Measurements from ENCODE around the gene POP4. TPM values are rescaled to one million over a fixed set of nuclear protein-coding genes. Genes with fewer than 3 reads are reported as not detected.

POP4 gene
- total RNA-seq, 2 donors from 2014 or later = 52.4 to 87.5 TPM

GRCh38 chr19:29567366-29567915 lies 38.6 kb upstream of the POP4 start:
- Histone ChIP-seq H3K9ac (ENCODE audit: low read depth in 2 of 2, low read length in 2 of 2) (no peak overlapping the region), H3K4me3 (no peak overlapping the region), H3K27ac (no peak overlapping the region), H3K9me3 (no peaks in the 10 kb centered on the region), H3K4me1 (no peaks in the 10 kb centered on the region), H3K36me3 (no peaks in the 10 kb centered on the region), H3K27me3 (no peaks in the 10 kb centered on the region)
- no peak for DNase-seq
- intact Hi-C loops (cut with DNase I) = no loop called here
- TF ChIP-seq, protein P1, sequence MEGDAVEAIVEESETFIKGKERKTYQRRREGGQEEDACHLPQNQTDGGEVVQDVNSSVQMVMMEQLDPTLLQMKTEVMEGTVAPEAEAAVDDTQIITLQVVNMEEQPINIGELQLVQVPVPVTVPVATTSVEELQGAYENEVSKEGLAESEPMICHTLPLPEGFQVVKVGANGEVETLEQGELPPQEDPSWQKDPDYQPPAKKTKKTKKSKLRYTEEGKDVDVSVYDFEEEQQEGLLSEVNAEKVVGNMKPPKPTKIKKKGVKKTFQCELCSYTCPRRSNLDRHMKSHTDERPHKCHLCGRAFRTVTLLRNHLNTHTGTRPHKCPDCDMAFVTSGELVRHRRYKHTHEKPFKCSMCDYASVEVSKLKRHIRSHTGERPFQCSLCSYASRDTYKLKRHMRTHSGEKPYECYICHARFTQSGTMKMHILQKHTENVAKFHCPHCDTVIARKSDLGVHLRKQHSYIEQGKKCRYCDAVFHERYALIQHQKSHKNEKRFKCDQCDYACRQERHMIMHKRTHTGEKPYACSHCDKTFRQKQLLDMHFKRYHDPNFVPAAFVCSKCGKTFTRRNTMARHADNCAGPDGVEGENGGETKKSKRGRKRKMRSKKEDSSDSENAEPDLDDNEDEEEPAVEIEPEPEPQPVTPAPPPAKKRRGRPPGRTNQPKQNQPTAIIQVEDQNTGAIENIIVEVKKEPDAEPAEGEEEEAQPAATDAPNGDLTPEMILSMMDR (IDR thresholded peaks at IDR 0.05) = no peak

DNA sequence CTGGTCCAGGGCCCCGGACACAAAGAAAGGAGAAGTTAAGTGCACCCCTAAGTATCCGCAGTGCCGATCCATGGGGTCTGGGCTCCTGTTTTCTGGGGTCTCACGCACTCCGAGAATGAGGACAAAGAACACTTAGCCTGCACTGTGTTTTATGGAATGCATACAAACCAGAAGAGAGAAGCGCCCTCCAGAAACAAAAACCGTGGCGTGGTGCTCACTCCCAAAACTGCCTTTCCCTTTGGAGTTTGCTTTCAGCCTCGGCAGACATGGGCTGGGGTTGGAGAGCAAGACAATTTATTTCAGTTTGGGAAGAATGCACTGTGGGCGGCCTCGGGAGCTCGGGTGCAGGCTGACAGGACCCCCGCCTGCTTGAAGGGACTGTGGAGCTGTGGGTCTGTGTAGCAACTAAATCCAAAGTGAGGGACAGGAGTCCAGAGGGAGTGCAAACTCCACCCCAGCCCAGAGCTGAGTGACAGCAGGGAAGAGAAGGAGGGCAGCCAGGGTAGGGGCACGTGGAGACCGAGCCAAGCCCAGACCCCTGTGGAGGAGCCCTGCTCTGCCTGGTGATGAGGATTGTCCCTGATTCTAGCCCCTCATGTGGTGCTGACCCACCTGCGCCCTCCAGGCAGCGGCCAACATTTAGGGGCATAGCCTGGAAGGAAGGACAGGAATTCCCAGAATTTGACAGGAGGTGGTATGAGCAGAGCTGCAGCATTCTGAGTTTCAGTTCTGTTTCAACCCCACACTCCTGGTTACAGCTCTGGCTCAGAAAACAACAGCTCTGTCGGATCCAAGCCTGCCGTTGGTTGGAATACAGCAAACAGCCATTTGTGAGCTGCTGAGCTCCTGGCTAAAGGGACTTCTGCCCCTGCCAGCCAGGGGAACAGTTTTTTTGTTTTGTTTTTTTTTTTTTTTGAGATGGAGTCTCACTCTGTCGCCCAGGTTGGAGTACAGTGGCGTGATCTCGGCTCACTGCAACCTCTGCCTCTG lies 37.8 kb upstream of the POP4 start:
- no peaks in the 10 kb centered on the region for H3K27me3 ChIP-seq
- intact Hi-C loops (cut with DNase I) = no loop called here
- H3K36me3 ChIP-seq = no peaks in the 10 kb centered on the region
- no peak overlapping the region for H3K4me3 ChIP-seq
- H3K27ac ChIP-seq = no peak overlapping the region
- TF ChIP-seq, protein P1 (IDR thresholded peaks at IDR 0.05) = no peak
- no peak overlapping the region for H3K9ac ChIP-seq (ENCODE audit: low read depth in 2 of 2, low read length in 2 of 2)
- H3K4me1 ChIP-seq = no peaks in the 10 kb centered on the region
- H3K9me3 ChIP-seq = no peaks in the 10 kb centered on the region
- no peak for DNase-seq

GRCh38 chr19:29569038-29569911 lies 36.8 kb upstream of the POP4 start:
- Histone ChIP-seq H3K27ac (no peak overlapping the region), H3K4me3 (no peak overlapping the region), H3K9ac (ENCODE audit: low read depth in 2 of 2, low read length in 2 of 2) (no peak overlapping the region), H3K36me3 (no peaks in the 10 kb centered on the region), H3K4me1 (no peaks in the 10 kb centered on the region), H3K9me3 (no peaks in the 10 kb centered on the region), H3K27me3 (no peaks in the 10 kb centered on the region)
- DNase-seq = no peak
- TF ChIP-seq, protein P1 (IDR thresholded peaks at IDR 0.05) = no peak
- intact Hi-C loops (cut with DNase I) = no loop called here

GRCh38 chr19:29571181-29571580 lies 34.9 kb upstream of the POP4 start:
- TF ChIP-seq, protein P1 (IDR thresholded peaks at IDR 0.05) = no peak
- Histone ChIP-seq H3K36me3 (no peaks in the 10 kb centered on the region), H3K27ac (no peak overlapping the region), H3K9me3 (no peaks in the 10 kb centered on the region), H3K4me1 (no peaks in the 10 kb centered on the region), H3K9ac (ENCODE audit: low read depth in 2 of 2, low read length in 2 of 2) (no peak overlapping the region), H3K27me3 (no peaks in the 10 kb centered on the region), H3K4me3 (no peak overlapping the region)
- no peak for DNase-seq
- intact Hi-C loops (cut with DNase I) = no loop called here

DNA sequence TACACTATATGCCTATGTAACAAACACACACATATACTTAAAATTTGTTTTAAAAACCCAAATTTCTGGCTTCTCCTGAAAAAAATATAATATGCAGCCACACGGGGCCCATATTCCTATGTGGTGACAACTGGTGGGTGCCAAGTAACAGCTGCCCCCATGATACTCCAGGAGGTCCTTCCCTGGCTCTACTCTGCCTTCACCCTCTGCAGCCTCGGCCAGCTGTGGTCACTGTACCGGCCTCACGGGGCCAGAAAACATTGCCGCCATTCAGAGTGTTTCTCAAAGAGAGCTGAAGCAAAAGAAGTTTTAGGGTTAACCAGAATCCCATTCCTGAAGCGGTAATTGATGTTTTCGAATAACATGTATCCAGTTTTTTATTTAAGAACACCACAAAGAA lies 32.6 kb upstream of the POP4 start:
- Histone ChIP-seq H3K27ac (no peak overlapping the region), H3K4me1 (no peaks in the 10 kb centered on the region), H3K4me3 (no peak overlapping the region), H3K27me3 (no peaks in the 10 kb centered on the region), H3K9me3 (no peaks in the 10 kb centered on the region), H3K9ac (ENCODE audit: low read depth in 2 of 2, low read length in 2 of 2) (no peak overlapping the region), H3K36me3 (no peaks in the 10 kb centered on the region)
- no peak for DNase-seq
- intact Hi-C loops (cut with DNase I) = no loop called here
- TF ChIP-seq, protein P1 (IDR thresholded peaks at IDR 0.05) = no peak

Data from colonic mucosa (tissue), 4 donors.